ENCODE results near the gene MYL5.

- no peak for TF ChIP-seq CTCF (IDR thresholded peaks at IDR 0.05; ENCODE audit: borderline replicate concordance, extremely low read depth, low read length, poor library complexity, severe bottlenecking)
- no peak for TF ChIP-seq EZH2 (IDR thresholded peaks at IDR 0.05; ENCODE audit: borderline replicate concordance, low read depth, low read length, severe bottlenecking)
Observed at GRCh38 chr4:680928-681645, 6.7 kb downstream of the MYL5 start.
